OCI-LY1 (cell line): Measurements from ENCODE around the gene MAN1B1.

ENCODE experiments used
- H2AFZ ChIP-seq: fragments of 200-600 bp; sonication (generic), shearing (Covaris generic); 2 replicates; pipeline ENCODE4 v1.6.0; 2014; ENCODE audit warnings: antibody characterized with exemption, mild to moderate bottlenecking, low read length
- H3F3A ChIP-seq: fragments of 200-600 bp; sonication (generic), shearing (Covaris generic); 2 replicates; pipeline ENCODE4 v1.6.0; 2014; ENCODE audit warnings: mild to moderate bottlenecking, antibody characterized with exemption, low read length, moderate library complexity; ENCODE audit not compliant: insufficient read depth
- H3K27ac ChIP-seq: fragments of 200-600 bp; sonication (generic); 2 replicates; pipeline ENCODE4 v1.5.1; 2014; ENCODE audit warnings: low read length, mixed run types, mild to moderate bottlenecking, low read depth; ENCODE audit not compliant: poor library complexity, severe bottlenecking
- H3K27me3 ChIP-seq: fragments of 200-600 bp; sonication (generic); 2 replicates; pipeline ENCODE4 v1.6.0; 2014; ENCODE audit warnings: antibody characterized with exemption, mild to moderate bottlenecking, low read length, moderate library complexity; ENCODE audit not compliant: insufficient read depth
- H3K36me3 ChIP-seq: fragments of 200-600 bp; sonication (generic); 2 replicates; pipeline ENCODE4 v1.6.1; 2014; ENCODE audit warnings: mild to moderate bottlenecking, antibody characterized with exemption, low read length, moderate library complexity, mixed read lengths; ENCODE audit not compliant: insufficient read depth
- H3K4me1 ChIP-seq: fragments of 200-600 bp; sonication (generic); 2 replicates; pipeline ENCODE4 v1.5.1; 2014; ENCODE audit warnings: mild to moderate bottlenecking, low read length, moderate library complexity; ENCODE audit not compliant: insufficient read depth, severe bottlenecking
- H3K4me2 ChIP-seq: fragments of 200-600 bp; sonication (generic), shearing (Covaris generic); 2 replicates; pipeline ENCODE4 v1.6.1; 2014; ENCODE audit warnings: low read length
- H3K4me3 ChIP-seq: fragments of 200-600 bp; sonication (generic); 2 replicates; pipeline ENCODE4 v1.5.1; 2014; ENCODE audit warnings: low read length, low read depth, mild to moderate bottlenecking, mixed read lengths; ENCODE audit not compliant: poor library complexity, severe bottlenecking
- H3K79me2 ChIP-seq: fragments of 200-600 bp; shearing (Covaris generic); 2 replicates; pipeline ENCODE4 v1.6.1; 2016; ENCODE audit warnings: mixed run types, low read length, mixed read lengths; ENCODE audit not compliant: insufficient read depth
- H3K9ac ChIP-seq: fragments of 200-600 bp; sonication (generic), shearing (Covaris generic); 2 replicates; pipeline ENCODE4 v1.6.1; 2014; ENCODE audit warnings: mild to moderate bottlenecking, low read length, mixed read lengths
- H3K9me2 ChIP-seq: fragments of 200-600 bp; sonication (generic), shearing (Covaris generic); 2 replicates; pipeline ENCODE4 v1.6.1; 2014; ENCODE audit warnings: low read depth, mild to moderate bottlenecking, low read length, mixed read lengths
- H3K9me3 ChIP-seq: fragments of 200-600 bp; shearing (Covaris generic); 2 replicates; pipeline ENCODE4 v1.6.1; 2014; ENCODE audit warnings: low read length, mixed read lengths
- H4K20me1 ChIP-seq: fragments of 200-600 bp; sonication (generic), shearing (Covaris generic); 2 replicates; pipeline ENCODE4 v1.6.0; 2016; ENCODE audit warnings: mild to moderate bottlenecking, low read length; ENCODE audit not compliant: insufficient read depth
- EZH2 ChIP-seq: fragments of 200-600 bp; sonication (generic), shearing (Covaris generic); IDR thresholded peaks from 2 replicates; pipeline ENCODE4 v1.8.0; 2017; ENCODE audit warnings: borderline replicate concordance, mixed run types, mild to moderate bottlenecking, antibody characterized with exemption, low read length, moderate library complexity, mixed read lengths
- TF ChIP-seq, protein P1 (sequence below): fragments of 200-600 bp; sonication (generic), shearing (Covaris generic); IDR thresholded peaks from 2 replicates; pipeline ENCODE4 v1.5.1; 2017; ENCODE audit warnings: mild to moderate bottlenecking, antibody characterized with exemption, low read length, moderate library complexity, mixed read lengths

Gene MAN1B1

DNA sequence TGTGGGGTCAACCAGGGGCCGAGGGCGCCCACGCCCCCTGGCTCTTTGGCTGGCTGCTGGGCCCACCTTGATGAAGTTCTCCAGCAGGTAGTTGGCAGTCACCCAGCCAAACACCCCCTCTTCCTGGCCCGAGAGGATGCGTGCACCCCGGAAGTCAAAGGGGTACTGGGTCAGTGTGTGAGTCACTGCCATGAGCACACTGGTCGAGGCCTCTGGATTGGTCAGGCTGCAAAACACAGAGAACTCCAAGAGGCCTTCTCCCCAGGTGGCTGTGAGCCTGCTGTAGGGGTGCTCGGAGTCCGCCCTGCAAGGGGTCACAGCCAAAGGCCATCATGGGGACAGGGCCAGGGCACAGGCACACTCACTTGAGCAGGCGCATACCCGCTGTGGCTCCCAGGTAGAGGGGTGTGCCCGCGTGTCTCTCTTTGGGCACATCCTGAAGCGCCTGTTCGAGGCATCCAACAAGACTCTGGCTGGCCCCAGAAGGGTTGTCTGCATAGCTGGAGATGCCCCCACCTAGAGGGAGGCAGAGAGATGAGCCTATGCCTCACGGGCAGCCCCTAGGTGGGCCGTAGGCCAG, 35.5 kb upstream of the MAN1B1 start:
- no peaks in the 10 kb centered on the region for H3K36me3 ChIP-seq
- no peak overlapping the region for H3K27ac ChIP-seq
- H3F3A ChIP-seq: no peaks in the 10 kb centered on the region
- H3K79me2 ChIP-seq: no peaks in the 10 kb centered on the region
- H3K27me3 ChIP-seq: peaks cover 10% of the 10 kb centered on the region
- H4K20me1 ChIP-seq: no peaks in the 10 kb centered on the region
- TF ChIP-seq EZH2: no peak
- TF ChIP-seq, protein P1, sequence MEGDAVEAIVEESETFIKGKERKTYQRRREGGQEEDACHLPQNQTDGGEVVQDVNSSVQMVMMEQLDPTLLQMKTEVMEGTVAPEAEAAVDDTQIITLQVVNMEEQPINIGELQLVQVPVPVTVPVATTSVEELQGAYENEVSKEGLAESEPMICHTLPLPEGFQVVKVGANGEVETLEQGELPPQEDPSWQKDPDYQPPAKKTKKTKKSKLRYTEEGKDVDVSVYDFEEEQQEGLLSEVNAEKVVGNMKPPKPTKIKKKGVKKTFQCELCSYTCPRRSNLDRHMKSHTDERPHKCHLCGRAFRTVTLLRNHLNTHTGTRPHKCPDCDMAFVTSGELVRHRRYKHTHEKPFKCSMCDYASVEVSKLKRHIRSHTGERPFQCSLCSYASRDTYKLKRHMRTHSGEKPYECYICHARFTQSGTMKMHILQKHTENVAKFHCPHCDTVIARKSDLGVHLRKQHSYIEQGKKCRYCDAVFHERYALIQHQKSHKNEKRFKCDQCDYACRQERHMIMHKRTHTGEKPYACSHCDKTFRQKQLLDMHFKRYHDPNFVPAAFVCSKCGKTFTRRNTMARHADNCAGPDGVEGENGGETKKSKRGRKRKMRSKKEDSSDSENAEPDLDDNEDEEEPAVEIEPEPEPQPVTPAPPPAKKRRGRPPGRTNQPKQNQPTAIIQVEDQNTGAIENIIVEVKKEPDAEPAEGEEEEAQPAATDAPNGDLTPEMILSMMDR: no peak
- H3K4me2 ChIP-seq: no peak overlapping the region
- H3K9ac ChIP-seq: no peak overlapping the region
- peaks cover 7% of the 10 kb centered on the region for H3K4me1 ChIP-seq
- H3K9me2 ChIP-seq: no peaks in the 10 kb centered on the region
- no peak overlapping the region for H2AFZ ChIP-seq
- H3K9me3 ChIP-seq: no peaks in the 10 kb centered on the region
- H3K4me3 ChIP-seq: no peak overlapping the region

DNA sequence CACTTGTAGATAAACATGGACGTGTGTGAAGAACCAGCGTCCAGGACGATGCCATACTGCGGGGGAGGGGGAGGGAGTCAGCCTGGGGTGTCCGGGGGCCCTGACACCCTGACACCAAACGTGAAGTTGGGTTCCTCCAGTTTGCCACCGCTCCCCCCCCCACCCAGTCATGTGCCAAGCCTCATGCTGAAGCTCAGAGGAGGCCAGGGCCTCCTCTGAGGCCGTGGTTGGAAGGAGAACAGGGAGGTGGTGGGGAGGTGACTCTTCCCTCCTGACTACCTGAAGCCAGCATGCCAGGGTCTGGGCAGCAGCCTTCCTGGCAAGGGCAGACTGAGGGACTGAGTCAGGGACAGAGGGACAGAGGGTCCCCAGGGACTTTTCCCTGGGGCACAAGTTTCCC, 34.5 kb upstream of the MAN1B1 start:
- H3K4me1 ChIP-seq: peaks cover 4% of the 10 kb centered on the region
- no peaks in the 10 kb centered on the region for H3K79me2 ChIP-seq
- peaks cover 10% of the 10 kb centered on the region for H3K27me3 ChIP-seq

DNA sequence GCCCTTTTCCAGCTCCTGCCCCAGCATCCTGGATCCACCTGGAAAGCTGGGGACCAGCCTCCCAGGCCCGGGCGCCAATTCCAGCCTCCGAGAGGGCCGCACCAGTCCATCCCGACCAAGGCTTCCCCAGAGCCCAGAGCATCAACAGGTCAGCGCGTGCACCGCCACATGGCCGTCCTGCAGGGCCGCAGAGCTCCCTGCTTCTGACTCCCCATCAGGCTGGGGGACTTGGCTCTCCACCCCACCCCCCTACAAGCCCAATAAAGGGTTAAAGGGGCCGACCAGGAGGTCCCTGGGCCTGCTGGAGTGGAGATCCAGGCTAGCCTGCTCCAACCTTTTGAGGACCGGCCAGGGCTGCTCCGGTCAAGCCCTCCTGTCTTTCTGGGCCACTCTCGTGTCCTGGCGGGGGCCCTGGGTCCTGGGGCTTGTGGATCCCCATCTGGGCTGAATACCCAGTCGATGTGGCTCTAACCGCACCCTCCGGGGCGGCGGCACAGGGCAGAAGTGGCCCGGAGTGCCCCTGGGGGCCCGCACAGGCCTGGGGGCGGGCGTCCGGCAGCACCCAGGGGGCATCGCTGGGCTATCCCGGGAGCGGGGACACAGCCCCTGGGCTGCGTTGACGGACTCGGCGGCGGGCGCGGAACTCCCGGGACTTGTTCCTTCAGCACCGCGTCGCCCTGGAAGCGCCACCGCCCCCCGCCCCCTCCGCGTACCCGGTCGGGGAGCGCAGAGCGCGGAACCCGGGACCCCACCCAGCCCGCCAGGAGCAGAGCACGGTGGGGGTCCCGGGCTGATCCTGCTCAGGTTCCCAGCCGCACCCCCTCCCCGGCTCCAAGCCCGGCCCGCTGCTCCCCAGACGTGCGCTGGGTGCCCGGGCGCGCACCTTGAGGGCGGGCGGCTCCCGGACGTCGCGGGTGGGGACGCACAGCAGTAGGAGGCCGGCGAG, 33.5 kb upstream of the MAN1B1 start:
- Histone ChIP-seq H3K4me3 (peak overlapping the region; percentile 33), H3K4me2 (0 out of 2 replicates have a peak overlapping the region, but pooled peaks have one; percentile 10), H3K9me3 (no peaks in the 10 kb centered on the region), H3K79me2 (no peaks in the 10 kb centered on the region), H3K4me1 (peaks cover 4% of the 10 kb centered on the region), H3K9ac (no peak overlapping the region), H3K27ac (no peak overlapping the region), H3F3A (no peaks in the 10 kb centered on the region), H3K9me2 (no peaks in the 10 kb centered on the region), H3K36me3 (no peaks in the 10 kb centered on the region), H3K27me3 (peaks cover 10% of the 10 kb centered on the region; the same call in 1 of the 2 replicates), H4K20me1 (no peaks in the 10 kb centered on the region), H2AFZ (no peak overlapping the region)
- no peak for TF ChIP-seq EZH2
- TF ChIP-seq, protein P1: no peak

More for the DNA sequence above, 34.5 kb upstream of the MAN1B1 start:
- no peaks in the 10 kb centered on the region for H3K36me3 ChIP-seq
- no peak overlapping the region for H3K4me3 ChIP-seq
- H3K9me3 ChIP-seq: no peaks in the 10 kb centered on the region
- no peaks in the 10 kb centered on the region for H3F3A ChIP-seq
- TF ChIP-seq, protein P1: no peak
- no peak for TF ChIP-seq EZH2
- no peaks in the 10 kb centered on the region for H4K20me1 ChIP-seq
- H3K9ac ChIP-seq: no peak overlapping the region
- H3K9me2 ChIP-seq: no peaks in the 10 kb centered on the region
- H2AFZ ChIP-seq: no peak overlapping the region
- no peak overlapping the region for H3K27ac ChIP-seq
- no peak overlapping the region for H3K4me2 ChIP-seq
